ENCODE data around the gene MINPP1.

The MINPP1 gene

DNA sequence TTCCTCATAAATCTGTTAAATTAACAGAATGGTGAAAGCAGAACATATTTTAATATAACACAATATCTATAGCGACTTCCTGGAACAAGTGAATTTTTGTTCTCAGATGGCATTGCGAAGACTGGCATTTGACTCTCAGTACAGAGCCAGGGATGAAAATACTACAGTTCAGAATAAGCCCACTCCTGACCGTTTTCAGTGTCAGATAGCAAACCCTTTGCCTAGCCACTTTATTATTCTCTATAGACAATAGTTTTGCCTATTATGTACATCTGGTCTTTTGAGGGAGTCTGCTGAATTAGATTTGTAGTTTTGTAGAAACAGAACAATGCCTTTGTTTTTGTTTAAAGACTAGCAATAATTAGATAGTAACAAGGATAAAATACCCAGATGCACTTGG, 2.3 kb downstream of the MINPP1 start:
- TF ChIP-seq, protein P1, sequence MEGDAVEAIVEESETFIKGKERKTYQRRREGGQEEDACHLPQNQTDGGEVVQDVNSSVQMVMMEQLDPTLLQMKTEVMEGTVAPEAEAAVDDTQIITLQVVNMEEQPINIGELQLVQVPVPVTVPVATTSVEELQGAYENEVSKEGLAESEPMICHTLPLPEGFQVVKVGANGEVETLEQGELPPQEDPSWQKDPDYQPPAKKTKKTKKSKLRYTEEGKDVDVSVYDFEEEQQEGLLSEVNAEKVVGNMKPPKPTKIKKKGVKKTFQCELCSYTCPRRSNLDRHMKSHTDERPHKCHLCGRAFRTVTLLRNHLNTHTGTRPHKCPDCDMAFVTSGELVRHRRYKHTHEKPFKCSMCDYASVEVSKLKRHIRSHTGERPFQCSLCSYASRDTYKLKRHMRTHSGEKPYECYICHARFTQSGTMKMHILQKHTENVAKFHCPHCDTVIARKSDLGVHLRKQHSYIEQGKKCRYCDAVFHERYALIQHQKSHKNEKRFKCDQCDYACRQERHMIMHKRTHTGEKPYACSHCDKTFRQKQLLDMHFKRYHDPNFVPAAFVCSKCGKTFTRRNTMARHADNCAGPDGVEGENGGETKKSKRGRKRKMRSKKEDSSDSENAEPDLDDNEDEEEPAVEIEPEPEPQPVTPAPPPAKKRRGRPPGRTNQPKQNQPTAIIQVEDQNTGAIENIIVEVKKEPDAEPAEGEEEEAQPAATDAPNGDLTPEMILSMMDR (IDR thresholded peaks at IDR 0.05): no peak
- H3K27ac ChIP-seq: no peak overlapping the region
- no peaks in the 10 kb centered on the region for H3K9me3 ChIP-seq
- H3K36me3 ChIP-seq: no peaks in the 10 kb centered on the region
- peaks cover 53% of the 10 kb centered on the region for H3K27me3 ChIP-seq
- peaks cover 11 to 14% of the 10 kb centered on the region in 2 experiments for H3K4me1 ChIP-seq (ENCODE audit: control insufficient read depth in 1 of 2, insufficient read depth in 1 of 2, low read depth in 1 of 2, low read length in 1 of 2)
- H3K4me3 ChIP-seq (ENCODE audit: low read depth in 1 of 2, low read length in 1 of 2): no peak overlapping the region

DNA sequence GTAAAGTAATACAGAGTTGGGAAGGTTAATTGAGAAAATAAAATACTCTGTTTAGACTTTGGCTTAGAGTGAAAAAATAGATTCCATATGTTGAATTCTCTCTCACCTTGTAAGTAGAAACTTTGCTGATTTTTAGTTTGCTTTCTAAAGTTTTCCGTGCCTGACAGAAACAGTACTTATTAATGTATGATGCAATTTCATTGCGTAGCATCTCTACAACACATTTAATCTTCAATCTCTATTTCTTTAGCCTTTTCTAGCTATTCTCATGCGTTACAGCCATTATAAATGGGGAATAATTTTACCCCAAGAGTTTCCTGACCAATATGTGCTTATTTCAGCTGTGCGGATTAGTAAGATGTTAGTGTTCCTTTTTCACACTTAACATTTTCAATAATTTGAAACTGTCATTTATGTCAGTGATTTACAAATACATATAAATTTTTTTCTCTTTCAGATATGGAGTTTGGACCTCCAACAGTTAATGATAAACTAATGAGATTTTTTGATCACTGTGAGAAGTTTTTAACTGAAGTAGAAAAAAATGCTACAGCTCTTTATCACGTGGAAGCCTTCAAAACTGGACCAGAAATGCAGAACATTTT, 3.3 kb downstream of the MINPP1 start:
- Histone ChIP-seq H3K4me3 (ENCODE audit: low read depth in 1 of 2, low read length in 1 of 2) (no peak overlapping the region), H3K27ac (no peak overlapping the region), H3K4me1 (ENCODE audit: control insufficient read depth in 1 of 2, insufficient read depth in 1 of 2, low read depth in 1 of 2, low read length in 1 of 2) (peaks cover 11 to 14% of the 10 kb centered on the region in 2 experiments), H3K9me3 (no peaks in the 10 kb centered on the region), H3K27me3 (peaks cover 43% of the 10 kb centered on the region), H3K36me3 (no peaks in the 10 kb centered on the region)
- TF ChIP-seq, protein P1 (IDR thresholded peaks at IDR 0.05): no peak

DNA sequence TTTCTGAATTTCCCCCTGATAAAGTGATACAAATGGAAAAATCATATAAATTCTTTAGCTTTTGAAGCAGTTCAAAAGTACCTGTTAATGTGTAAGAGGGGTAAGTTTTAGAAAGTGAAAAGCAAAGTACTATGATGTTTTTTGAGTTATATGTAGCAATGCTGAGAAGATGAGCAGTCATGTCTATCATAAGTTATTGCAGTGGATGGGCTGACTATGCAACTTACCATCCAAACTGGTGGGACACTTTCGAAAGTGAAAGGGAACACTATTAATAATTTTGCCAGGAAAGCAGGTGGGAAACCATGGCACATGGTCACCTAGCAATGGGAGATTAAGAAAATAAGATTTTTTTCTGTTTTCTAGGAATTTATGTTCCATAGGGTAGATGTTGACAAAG, 4.1 kb downstream of the MINPP1 start:
- no peaks in the 10 kb centered on the region for H3K36me3 ChIP-seq
- no peak overlapping the region for H3K4me3 ChIP-seq (ENCODE audit: low read depth in 1 of 2, low read length in 1 of 2)

DNA sequence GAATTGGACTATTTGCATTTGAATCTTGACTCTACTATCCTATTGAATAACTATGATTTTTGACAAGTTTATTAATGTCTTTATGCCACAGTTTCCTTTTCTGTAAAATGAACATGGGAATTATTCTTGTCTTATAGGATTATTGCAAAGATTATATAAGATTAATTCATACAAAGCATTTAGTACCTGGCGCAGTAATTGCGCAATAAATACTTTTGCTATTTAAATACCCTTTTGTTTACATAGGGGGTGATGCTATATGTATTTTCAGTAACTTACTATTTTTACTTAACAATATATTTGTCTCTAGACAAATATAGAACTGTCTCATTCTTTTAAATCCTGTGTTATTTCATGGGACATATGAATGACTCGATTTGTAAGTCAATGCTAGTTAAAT, 5.3 kb downstream of the MINPP1 start:
- H3K4me3 ChIP-seq (ENCODE audit: low read depth in 1 of 2, low read length in 1 of 2): no peak overlapping the region
- peaks cover 7% of the 10 kb centered on the region in 2 experiments for H3K4me1 ChIP-seq (ENCODE audit: control insufficient read depth in 1 of 2, insufficient read depth in 1 of 2, low read depth in 1 of 2, low read length in 1 of 2)
- no peaks in the 10 kb centered on the region for H3K9me3 ChIP-seq
- H3K27me3 ChIP-seq: peaks cover 22% of the 10 kb centered on the region
- no peaks in the 10 kb centered on the region for H3K36me3 ChIP-seq
- no peak overlapping the region for H3K27ac ChIP-seq
- TF ChIP-seq, protein P1 (IDR thresholded peaks at IDR 0.05): no peak

More for the DNA sequence above, 4.1 kb downstream of the MINPP1 start:
- Histone ChIP-seq H3K27ac (no peak overlapping the region), H3K9me3 (no peaks in the 10 kb centered on the region), H3K4me1 (ENCODE audit: control insufficient read depth in 1 of 2, insufficient read depth in 1 of 2, low read depth in 1 of 2, low read length in 1 of 2) (peaks cover 11 to 14% of the 10 kb centered on the region in 2 experiments), H3K27me3 (peaks cover 34% of the 10 kb centered on the region)
- TF ChIP-seq, protein P1 (IDR thresholded peaks at IDR 0.05): no peak

DNA sequence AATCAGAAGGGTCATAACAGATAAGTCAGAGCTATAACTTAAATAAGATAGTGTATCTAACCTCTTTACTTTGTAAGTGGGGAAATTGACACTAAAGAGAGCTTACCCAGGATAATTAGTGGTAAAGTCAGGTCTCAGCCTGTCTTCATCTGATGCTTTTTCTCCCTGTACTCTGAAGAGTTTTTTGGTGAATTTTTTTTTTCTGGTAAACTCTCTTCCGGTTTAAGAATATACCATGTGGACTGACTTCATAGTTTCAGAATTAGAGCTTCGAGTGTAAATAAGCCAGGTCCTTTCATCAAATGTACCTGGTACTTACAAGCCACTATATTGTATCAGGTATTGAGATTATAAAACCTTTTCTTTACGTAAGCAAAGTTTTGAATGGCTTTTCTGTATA, 6.8 kb downstream of the MINPP1 start:
- no peak overlapping the region for H3K27ac ChIP-seq
- TF ChIP-seq, protein P1 (IDR thresholded peaks at IDR 0.05): no peak
- H3K36me3 ChIP-seq: no peaks in the 10 kb centered on the region

More for the DNA sequence above, 6.8 kb downstream of the MINPP1 start:
- Histone ChIP-seq H3K27me3 (peaks cover 7% of the 10 kb centered on the region), H3K9me3 (no peaks in the 10 kb centered on the region), H3K4me1 (ENCODE audit: control insufficient read depth in 1 of 2, insufficient read depth in 1 of 2, low read depth in 1 of 2, low read length in 1 of 2) (no peaks in the 10 kb centered on the region), H3K4me3 (ENCODE audit: low read depth in 1 of 2, low read length in 1 of 2) (no peak overlapping the region)

All from neutrophil (primary cell).